K562 (cell line): ENCODE measurements around the gene NRXN3.

Experiments
- FOS ChIP-seq: IDR thresholded peaks from 3 replicates; pipeline ENCODE4 v1.6.1; 2011; ENCODE audit not compliant: insufficient read length; ENCODE audit errors: extremely low read depth
- HNRNPLL ChIP-seq: fragments of 200-400 bp; formaldehyde crosslinking; IDR thresholded peaks from 2 replicates; pipeline ENCODE4 v1.6.1; 2017; ENCODE audit warnings: low read length, low read depth, mild to moderate bottlenecking; ENCODE audit not compliant: poor library complexity, severe bottlenecking
- KDM4B ChIP-seq, 2 experiments: fragments of 450-650 bp in 1 of 2; sonication (generic) in 1 of 2; IDR thresholded peaks; 2 replicates each; pipeline ENCODE4 v1.6.1; 2016 to 2017; ENCODE audit warnings: borderline replicate concordance in 2 of 2, antibody characterized with exemption in 1 of 2, low read depth in 1 of 2, mild to moderate bottlenecking in 1 of 2
- POLR2A ChIP-seq: fragments of 450-650 bp; conservative IDR thresholded peaks from 2 replicates; pipeline ENCODE4 v1.6.1; 2016
- RAD21 ChIP-seq, 2 experiments: fragments of 250-450 bp in 1 of 2; fragments of 450-650 bp in 1 of 2; sonication (Bioruptor Pico) in 1 of 2; formaldehyde crosslinking in 1 of 2; IDR thresholded peaks in 1 of 2; conservative IDR thresholded peaks in 1 of 2; 2 replicates each; pipeline versions ENCODE4 v1.4.0 to v1.8.0; 2020 to 2022; ENCODE audit warnings: mild to moderate bottlenecking in 2 of 2, moderate library complexity in 1 of 2
- RNF2 ChIP-seq: sonication (generic); IDR thresholded peaks from 2 replicates; pipeline ENCODE4 v1.6.1; 2016
- ZNF232 ChIP-seq: sonication (generic); formaldehyde crosslinking; IDR thresholded peaks from 2 replicates; pipeline ENCODE4 v1.8.0; 2022; ENCODE audit warnings: mild to moderate bottlenecking, missing genetic modification reagents
- ZNF780A ChIP-seq: fragments of 250-450 bp; sonication (Bioruptor Pico); IDR thresholded peaks from 2 replicates; pipeline ENCODE4 v1.5.0; 2021; ENCODE audit warnings: mild to moderate bottlenecking
- TF ChIP-seq, protein P1 (sequence below): sonication (generic); formaldehyde crosslinking; IDR thresholded peaks from 2 replicates; pipeline ENCODE4 v1.4.0; 2020; ENCODE audit warnings: mild to moderate bottlenecking, missing genetic modification reagents
- TF ChIP-seq, protein P2 (sequence below), 3 experiments: IDR thresholded peaks in 2 of 3; conservative IDR thresholded peaks in 1 of 3; 2 replicates each; pipeline ENCODE4 v1.5.1; 2011 to 2012; ENCODE audit warnings: low read length in 3 of 3, mild to moderate bottlenecking in 3 of 3, control low read depth in 2 of 3, improper control_type of control experiment in 1 of 3, inconsistent platforms in 1 of 3, low read depth in 1 of 3, mixed read lengths in 1 of 3, moderate library complexity in 1 of 3; ENCODE audit not compliant: insufficient read depth in 2 of 3

DNA sequence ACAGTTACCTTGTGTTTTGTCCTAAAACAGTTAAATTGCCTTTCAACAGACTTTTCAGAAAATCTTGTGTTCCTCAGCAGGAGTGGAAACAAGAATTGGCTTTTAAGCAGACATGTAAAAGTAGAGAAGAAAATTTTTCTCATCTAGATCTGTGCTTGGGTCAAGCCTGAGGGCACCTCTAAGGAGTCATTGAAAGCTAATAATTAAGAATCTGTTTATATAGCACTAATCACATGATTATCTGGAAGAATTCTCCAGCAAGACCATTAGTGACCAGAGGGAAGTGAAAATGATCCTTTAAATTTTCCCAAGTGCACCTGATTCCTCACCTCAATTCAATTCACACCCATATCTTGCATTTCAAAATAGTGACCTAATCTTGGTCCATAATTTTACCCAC lies 1746.1 kb downstream of the NRXN3 start:
- no peak for TF ChIP-seq POLR2A
- no peak for TF ChIP-seq ZNF780A (CRISPR knock-in tag)
- no peak for TF ChIP-seq HNRNPLL
- no peak for TF ChIP-seq RNF2
- no peak for TF ChIP-seq FOS
- no peak for TF ChIP-seq RAD21 (CRISPR knock-in tag; conservative IDR thresholded peaks at IDR 0.05 in 1 of 2, IDR thresholded peaks at IDR 0.05 in 1 of 2)
- no peak for TF ChIP-seq KDM4B (IDR thresholded peaks at IDR 0.05; ENCODE audit: borderline replicate concordance in 2 of 2, low read depth in 1 of 2)
- TF ChIP-seq ZNF232 (CRISPR knock-in tag): no peak
- TF ChIP-seq, protein P1, sequence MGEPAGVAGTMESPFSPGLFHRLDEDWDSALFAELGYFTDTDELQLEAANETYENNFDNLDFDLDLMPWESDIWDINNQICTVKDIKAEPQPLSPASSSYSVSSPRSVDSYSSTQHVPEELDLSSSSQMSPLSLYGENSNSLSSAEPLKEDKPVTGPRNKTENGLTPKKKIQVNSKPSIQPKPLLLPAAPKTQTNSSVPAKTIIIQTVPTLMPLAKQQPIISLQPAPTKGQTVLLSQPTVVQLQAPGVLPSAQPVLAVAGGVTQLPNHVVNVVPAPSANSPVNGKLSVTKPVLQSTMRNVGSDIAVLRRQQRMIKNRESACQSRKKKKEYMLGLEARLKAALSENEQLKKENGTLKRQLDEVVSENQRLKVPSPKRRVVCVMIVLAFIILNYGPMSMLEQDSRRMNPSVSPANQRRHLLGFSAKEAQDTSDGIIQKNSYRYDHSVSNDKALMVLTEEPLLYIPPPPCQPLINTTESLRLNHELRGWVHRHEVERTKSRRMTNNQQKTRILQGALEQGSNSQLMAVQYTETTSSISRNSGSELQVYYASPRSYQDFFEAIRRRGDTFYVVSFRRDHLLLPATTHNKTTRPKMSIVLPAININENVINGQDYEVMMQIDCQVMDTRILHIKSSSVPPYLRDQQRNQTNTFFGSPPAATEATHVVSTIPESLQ (CRISPR knock-in tag): no peak
- TF ChIP-seq, protein P2, sequence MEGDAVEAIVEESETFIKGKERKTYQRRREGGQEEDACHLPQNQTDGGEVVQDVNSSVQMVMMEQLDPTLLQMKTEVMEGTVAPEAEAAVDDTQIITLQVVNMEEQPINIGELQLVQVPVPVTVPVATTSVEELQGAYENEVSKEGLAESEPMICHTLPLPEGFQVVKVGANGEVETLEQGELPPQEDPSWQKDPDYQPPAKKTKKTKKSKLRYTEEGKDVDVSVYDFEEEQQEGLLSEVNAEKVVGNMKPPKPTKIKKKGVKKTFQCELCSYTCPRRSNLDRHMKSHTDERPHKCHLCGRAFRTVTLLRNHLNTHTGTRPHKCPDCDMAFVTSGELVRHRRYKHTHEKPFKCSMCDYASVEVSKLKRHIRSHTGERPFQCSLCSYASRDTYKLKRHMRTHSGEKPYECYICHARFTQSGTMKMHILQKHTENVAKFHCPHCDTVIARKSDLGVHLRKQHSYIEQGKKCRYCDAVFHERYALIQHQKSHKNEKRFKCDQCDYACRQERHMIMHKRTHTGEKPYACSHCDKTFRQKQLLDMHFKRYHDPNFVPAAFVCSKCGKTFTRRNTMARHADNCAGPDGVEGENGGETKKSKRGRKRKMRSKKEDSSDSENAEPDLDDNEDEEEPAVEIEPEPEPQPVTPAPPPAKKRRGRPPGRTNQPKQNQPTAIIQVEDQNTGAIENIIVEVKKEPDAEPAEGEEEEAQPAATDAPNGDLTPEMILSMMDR (IDR thresholded peaks at IDR 0.05 in 2 of 3, conservative IDR thresholded peaks at IDR 0.05 in 1 of 3; ENCODE audit: insufficient read depth in 2 of 3, low read depth in 1 of 3, low read length in 3 of 3): no peak
